Measurements from ENCODE around the gene TOB1. TPM values are rescaled to one million over a fixed set of nuclear protein-coding genes. Genes with fewer than 3 reads are reported as not detected.

The TOB1 gene
- total RNA-seq, 2 experiments from 2014 or later: 419 to 449 TPM

- Histone ChIP-seq H3K4me1 (ENCODE audit: insufficient read depth, low read length) (peaks cover 8% of the 10 kb centered on the region), H3K36me3 (ENCODE audit: insufficient read depth, low read length) (no peaks in the 10 kb centered on the region), H3K9me3 (ENCODE audit: control insufficient read depth in 1 of 2, insufficient read depth in 1 of 2, low read length in 2 of 2) (no peaks in the 10 kb centered on the region), H3K27me3 (ENCODE audit: control insufficient read depth in 1 of 2, insufficient read depth in 2 of 2, low read length in 2 of 2) (peaks cover 4 to 8% of the 10 kb centered on the region in 2 experiments), H3K4me3 (ENCODE audit: low read length) (no peak overlapping the region), H3K27ac (ENCODE audit: low read depth in 1 of 2, low read length in 2 of 2) (no peak overlapping the region)
- Mint-ChIP-seq H3K27ac (no peak overlapping the region), H3K4me3 (no peak overlapping the region), H3K9me3 (no peaks in the 10 kb centered on the region), H3K4me1 (ENCODE audit: low read depth) (no peaks in the 10 kb centered on the region), H3K27me3 (peaks cover 21% of the 10 kb centered on the region), H3K36me3 (ENCODE audit: low read depth) (no peaks in the 10 kb centered on the region)
- no peak for DNase-seq
- intact Hi-C loops (cut with DNase I, micrococcal nuclease): no loop called here
- no peak for TF ChIP-seq CTCF (IDR thresholded peaks at IDR 0.05)
- ATAC-seq (ENCODE audit: poor library complexity): no peak
- ChIA-PET CTCF (no interaction called here), POLR2A (no interaction called here)
Measured at GRCh38 chr17:50820651-50821050, 45.5 kb downstream of the TOB1 start.

GRCh38 chr17:50818921-50819657 is 47.1 kb downstream of the TOB1 start:
- Mint-ChIP-seq H3K27me3 (peaks cover 21% of the 10 kb centered on the region), H3K27ac (no peak overlapping the region), H3K36me3 (ENCODE audit: low read depth) (no peaks in the 10 kb centered on the region), H3K4me3 (no peak overlapping the region), H3K9me3 (no peaks in the 10 kb centered on the region), H3K4me1 (ENCODE audit: low read depth) (no peaks in the 10 kb centered on the region)
- ChIA-PET CTCF (no interaction called here), POLR2A (no interaction called here)
- intact Hi-C loops (cut with DNase I, micrococcal nuclease): no loop called here
- Histone ChIP-seq H3K4me1 (ENCODE audit: insufficient read depth, low read length) (peaks cover 8% of the 10 kb centered on the region), H3K27ac (ENCODE audit: low read depth in 1 of 2, low read length in 2 of 2) (no peak overlapping the region), H3K9me3 (ENCODE audit: control insufficient read depth in 1 of 2, insufficient read depth in 1 of 2, low read length in 2 of 2) (peaks cover 0 to 3% of the 10 kb centered on the region in 2 experiments), H3K36me3 (ENCODE audit: insufficient read depth, low read length) (no peaks in the 10 kb centered on the region), H3K4me3 (ENCODE audit: low read length) (no peak overlapping the region), H3K27me3 (ENCODE audit: control insufficient read depth in 1 of 2, insufficient read depth in 2 of 2, low read length in 2 of 2) (peaks cover 6 to 8% of the 10 kb centered on the region in 2 experiments)
- ATAC-seq (ENCODE audit: poor library complexity) (no peak), DNase-seq (no peak)
- TF ChIP-seq CTCF (IDR thresholded peaks at IDR 0.05): no peak

- no peak for TF ChIP-seq CTCF (IDR thresholded peaks at IDR 0.05)
- no peak overlapping the region for H3K27ac ChIP-seq (ENCODE audit: low read depth in 1 of 2, low read length in 2 of 2)
- H3K4me3 ChIP-seq (ENCODE audit: low read length): no peak overlapping the region
- H3K4me1 ChIP-seq (ENCODE audit: insufficient read depth, low read length): peaks cover 8% of the 10 kb centered on the region
- Mint-ChIP-seq H3K4me1 (ENCODE audit: low read depth) (no peaks in the 10 kb centered on the region), H3K4me3 (no peak overlapping the region), H3K27me3 (peaks cover 25% of the 10 kb centered on the region), H3K9me3 (no peaks in the 10 kb centered on the region), H3K36me3 (ENCODE audit: low read depth) (no peaks in the 10 kb centered on the region), H3K27ac (no peak overlapping the region)
- no peaks in the 10 kb centered on the region for H3K36me3 ChIP-seq (ENCODE audit: insufficient read depth, low read length)
- H3K27me3 ChIP-seq (ENCODE audit: control insufficient read depth in 1 of 2, insufficient read depth in 2 of 2, low read length in 2 of 2): peaks cover 4 to 6% of the 10 kb centered on the region in 2 experiments
- no peak for DNase-seq
- peaks cover 0 to 3% of the 10 kb centered on the region in 2 experiments for H3K9me3 ChIP-seq (ENCODE audit: control insufficient read depth in 1 of 2, insufficient read depth in 1 of 2, low read length in 2 of 2)
- POLR2A ChIA-PET: no interaction called here
- intact Hi-C loops (cut with DNase I, micrococcal nuclease): no loop called here
- no peak for ATAC-seq (ENCODE audit: poor library complexity)
- CTCF ChIA-PET: no interaction called here
Measured at GRCh38 chr17:50818261-50818660, 47.9 kb downstream of the TOB1 start.
